Measurements from ENCODE around the gene KMO. TPM values are rescaled to one million over a fixed set of nuclear protein-coding genes. Genes with fewer than 3 reads are reported as not detected.

KMO gene
- total and polyA plus RNA-seq, 2 of the 4 experiments (the other 2 are of a cell fraction) = not detected

GRCh38 chr1:241531195-241532161 lies 700 bp upstream of the KMO start (continued):
- no peak for TF ChIP-seq USF2 (IDR thresholded peaks at IDR 0.05; ENCODE audit: low read depth, low read length)
- no peak for TF ChIP-seq FOS (IDR thresholded peaks at IDR 0.05; ENCODE audit: low read depth, low read length)

- no peaks in the 10 kb centered on the region for H3K9me1 ChIP-seq (ENCODE audit: insufficient read depth, low read length)
- no peak overlapping the region for H2BK15ac ChIP-seq (ENCODE audit: low read depth, low read length)
- no peaks in the 10 kb centered on the region for H3K36me3 ChIP-seq (ENCODE audit: control insufficient read depth, insufficient read depth, low read length)
- H2AFZ ChIP-seq (replicated peaks; ENCODE audit: low read length, poor library complexity) = no peak overlapping the region
- no peaks in the 10 kb centered on the region for H3K4me1 ChIP-seq (ENCODE audit: control insufficient read depth, insufficient read depth, low read length)
- no peaks in the 10 kb centered on the region for H3K79me1 ChIP-seq (ENCODE audit: low read depth in 1 of 2, low read length in 2 of 2)
- H3K9me3 ChIP-seq (ENCODE audit: control insufficient read depth, insufficient read depth, low read length) = no peaks in the 10 kb centered on the region
- ChIA-PET POLR2A (ENCODE audit: unreplicated experiment) (no interaction called here), CTCF (interaction anchor here (1.3 kb wide), 1 partner anchor 465 kb away, joined by 6 read pairs; the partner anchor contains the start of gene MAP1LC3C)
- H3K56ac ChIP-seq (ENCODE audit: extremely low read depth, insufficient read depth, low read length) = no peak overlapping the region
- H3K4me3 ChIP-seq (ENCODE audit: insufficient read depth, low read depth, low read length) = no peak overlapping the region
- no peak overlapping the region for H4K5ac ChIP-seq (ENCODE audit: low read depth, low read length)
- BruUV-seq (replicated peaks) = no TSS peak
- no peak overlapping the region for H2BK5ac ChIP-seq (ENCODE audit: low read depth, low read length, poor library complexity, severe bottlenecking)
- H3K14ac ChIP-seq (replicated peaks; ENCODE audit: low read depth, low read length) = no peak overlapping the region
- H3K23ac ChIP-seq (ENCODE audit: low read depth, low read length) = no peak overlapping the region
- H2AK9ac ChIP-seq (replicated peaks; ENCODE audit: low read depth, low read length, poor library complexity) = no peak overlapping the region
- H3K9ac ChIP-seq (ENCODE audit: low read depth, low read length) = no peak overlapping the region
- H3K18ac ChIP-seq (ENCODE audit: low read depth, low read length) = no peak overlapping the region
- H3K27me3 ChIP-seq (ENCODE audit: control insufficient read depth, insufficient read depth, low read length) = peaks cover 9% of the 10 kb centered on the region
- H2BK20ac ChIP-seq (ENCODE audit: low read depth, low read length) = no peak overlapping the region
- intact Hi-C loops (cut with micrococcal nuclease) (loop anchor here (2.0 to 10.0 kb wide), 4 partner anchors 78 to 1792 kb away; partner anchors contain the start of gene MAP1LC3C), in situ Hi-C loops (cut with MboI; ENCODE audit: low sequenced_read_pairs) (loop anchor here (25.0 kb wide), 1 partner anchor 454 kb away; the partner anchor contains the start of gene MAP1LC3C), dilution Hi-C loops (cut with HindIII; ENCODE audit: low sequenced_read_pairs, unreplicated experiment) (no loop called here)
- H4K91ac ChIP-seq (ENCODE audit: insufficient read depth, low read depth, low read length) = no peak overlapping the region
- WGBS, 2 experiments (ENCODE audit: extremely low coverage in 2 of 2, insufficient read length in 1 of 2) = no CpG with 5 or more reads among the region's 7 CpGs
- ATAC-seq (ENCODE audit: low read depth) (no peak), DNase-seq (no peak)
- H4K20me1 ChIP-seq (ENCODE audit: insufficient read depth, low read length) = no peaks in the 10 kb centered on the region
- no peak overlapping the region for H3K4ac ChIP-seq (ENCODE audit: low read depth, low read length)
- no peak overlapping the region for H3K27ac ChIP-seq (ENCODE audit: insufficient read depth, low read length)
- no peak overlapping the region for H2BK120ac ChIP-seq (ENCODE audit: low read depth, low read length)
- no peak overlapping the region for H4K8ac ChIP-seq (ENCODE audit: low read depth in 2 of 2, low read length in 2 of 2)
- H3K4me2 ChIP-seq (ENCODE audit: low read depth, low read length) = no peak overlapping the region
- no peak overlapping the region for H2AK5ac ChIP-seq (ENCODE audit: low read depth, low read length)
- no peak for TF ChIP-seq USF2 (IDR thresholded peaks at IDR 0.05; ENCODE audit: low read depth, low read length)
- no peak for TF ChIP-seq MAFK (IDR thresholded peaks at IDR 0.05; ENCODE audit: low read depth, low read length)
- TF ChIP-seq SMC3 (IDR thresholded peaks at IDR 0.05; ENCODE audit: low read depth, low read length) = no peak
- TF ChIP-seq FOS (IDR thresholded peaks at IDR 0.05; ENCODE audit: low read depth, low read length) = no peak
- TF ChIP-seq BHLHE40 (IDR thresholded peaks at IDR 0.05; ENCODE audit: low read depth, low read length) = no peak
- no peak for TF ChIP-seq RAD21 (IDR thresholded peaks at IDR 0.05; ENCODE audit: low read length)
- no peak for TF ChIP-seq CHD1 (IDR thresholded peaks at IDR 0.05; ENCODE audit: low read depth, low read length)
- no peak for TF ChIP-seq NFE2L2 (IDR thresholded peaks at IDR 0.05; ENCODE audit: low read depth, low read length)
- no peak for TF ChIP-seq ELK1 (IDR thresholded peaks at IDR 0.05; ENCODE audit: borderline replicate concordance, low read depth, low read length)
- TF ChIP-seq MAZ (IDR thresholded peaks at IDR 0.05; ENCODE audit: borderline replicate concordance, low read depth, low read length) = no peak
- no peak for TF ChIP-seq POLR2A (IDR thresholded peaks at IDR 0.05; ENCODE audit: low read depth, low read length)
- TF ChIP-seq CEBPB (IDR thresholded peaks at IDR 0.05; ENCODE audit: low read depth, low read length) = no peak
- no peak for TF ChIP-seq RFX5 (IDR thresholded peaks at IDR 0.05; ENCODE audit: low read depth, low read length)
These were observed 686 bp downstream of the KMO start for GRCh38 chr1:241532864-241533263.

Measured in IMR-90 (cell line).